GM06990 (cell line): ENCODE data around the gene PTPRM.

Source experiments
- DNase-seq: peaks from one replicate; pipeline ENCODE4 v3.0.0-alpha.2; 2011; ENCODE audit not compliant: insufficient read length; ENCODE audit errors: extremely low read depth
- H3K27me3 ChIP-seq: replicated peaks from 2 replicates; pipeline ENCODE4 v1.6.0; 2011; ENCODE audit warnings: low read length; ENCODE audit not compliant: control insufficient read depth, insufficient read depth
- H3K36me3 ChIP-seq: 2 replicates; pipeline ENCODE4 v1.5.1; 2011; ENCODE audit warnings: low read length; ENCODE audit not compliant: control insufficient read depth, insufficient read depth
- H3K4me3 ChIP-seq: replicated peaks from 2 replicates; pipeline ENCODE4 v1.5.1; 2011; ENCODE audit warnings: low read depth, mild to moderate bottlenecking, control low read depth, low read length
- TF ChIP-seq, protein P1 (sequence below): IDR thresholded peaks from 2 replicates; pipeline ENCODE4 v1.5.1; 2011; ENCODE audit warnings: low read length, control low read depth, mild to moderate bottlenecking, inconsistent platforms; ENCODE audit not compliant: insufficient read depth, poor library complexity, severe bottlenecking

The PTPRM gene

DNA sequence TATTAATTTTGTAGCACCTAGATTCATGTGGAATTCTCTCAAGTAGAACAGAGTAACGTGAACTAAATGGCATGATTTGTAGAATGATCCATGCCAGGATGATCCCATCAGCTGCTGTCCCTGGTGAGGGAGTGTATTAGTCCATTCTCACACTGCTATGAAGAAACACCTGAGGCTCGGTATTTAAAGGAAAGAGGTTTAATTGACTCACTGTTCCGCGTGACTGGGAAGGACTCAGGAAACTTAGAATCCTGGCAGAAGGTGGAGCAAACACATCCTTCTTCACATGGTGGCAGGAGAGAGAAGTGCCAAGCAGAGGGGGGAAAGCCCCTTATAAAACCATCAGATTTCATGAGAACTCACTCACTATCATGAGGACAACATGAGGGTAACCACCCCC, 312.6 kb downstream of the PTPRM start:
- H3K27me3 ChIP-seq: no peaks in the 10 kb centered on the region
- H3K4me3 ChIP-seq: no peak overlapping the region
- no peaks in the 10 kb centered on the region for H3K36me3 ChIP-seq
- no peak for DNase-seq
- TF ChIP-seq, protein P1, sequence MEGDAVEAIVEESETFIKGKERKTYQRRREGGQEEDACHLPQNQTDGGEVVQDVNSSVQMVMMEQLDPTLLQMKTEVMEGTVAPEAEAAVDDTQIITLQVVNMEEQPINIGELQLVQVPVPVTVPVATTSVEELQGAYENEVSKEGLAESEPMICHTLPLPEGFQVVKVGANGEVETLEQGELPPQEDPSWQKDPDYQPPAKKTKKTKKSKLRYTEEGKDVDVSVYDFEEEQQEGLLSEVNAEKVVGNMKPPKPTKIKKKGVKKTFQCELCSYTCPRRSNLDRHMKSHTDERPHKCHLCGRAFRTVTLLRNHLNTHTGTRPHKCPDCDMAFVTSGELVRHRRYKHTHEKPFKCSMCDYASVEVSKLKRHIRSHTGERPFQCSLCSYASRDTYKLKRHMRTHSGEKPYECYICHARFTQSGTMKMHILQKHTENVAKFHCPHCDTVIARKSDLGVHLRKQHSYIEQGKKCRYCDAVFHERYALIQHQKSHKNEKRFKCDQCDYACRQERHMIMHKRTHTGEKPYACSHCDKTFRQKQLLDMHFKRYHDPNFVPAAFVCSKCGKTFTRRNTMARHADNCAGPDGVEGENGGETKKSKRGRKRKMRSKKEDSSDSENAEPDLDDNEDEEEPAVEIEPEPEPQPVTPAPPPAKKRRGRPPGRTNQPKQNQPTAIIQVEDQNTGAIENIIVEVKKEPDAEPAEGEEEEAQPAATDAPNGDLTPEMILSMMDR: no peak

DNA sequence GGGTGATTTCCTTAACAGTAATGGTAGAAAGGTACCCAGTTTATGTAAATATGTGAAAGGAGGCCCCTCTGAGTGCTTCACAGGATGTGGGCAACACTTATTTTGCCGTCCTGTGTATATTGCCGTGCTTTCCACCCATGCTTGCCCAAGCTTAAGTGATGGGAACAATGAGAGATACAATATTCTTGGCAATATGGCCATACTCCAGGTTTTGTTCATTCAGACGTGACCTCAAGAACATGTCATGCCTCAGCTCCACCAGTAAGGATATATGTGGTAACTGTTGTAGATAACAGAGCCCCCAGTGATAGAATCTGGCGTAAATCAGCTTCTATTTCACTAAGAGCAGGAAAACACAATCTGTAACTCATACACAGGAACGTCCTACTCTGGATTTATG, 318.7 kb downstream of the PTPRM start:
- H3K36me3 ChIP-seq: no peaks in the 10 kb centered on the region
- no peak for DNase-seq
- TF ChIP-seq, protein P1: no peak
- H3K27me3 ChIP-seq: no peaks in the 10 kb centered on the region; the same call in 1 of the 2 replicates
- no peak overlapping the region for H3K4me3 ChIP-seq

DNA sequence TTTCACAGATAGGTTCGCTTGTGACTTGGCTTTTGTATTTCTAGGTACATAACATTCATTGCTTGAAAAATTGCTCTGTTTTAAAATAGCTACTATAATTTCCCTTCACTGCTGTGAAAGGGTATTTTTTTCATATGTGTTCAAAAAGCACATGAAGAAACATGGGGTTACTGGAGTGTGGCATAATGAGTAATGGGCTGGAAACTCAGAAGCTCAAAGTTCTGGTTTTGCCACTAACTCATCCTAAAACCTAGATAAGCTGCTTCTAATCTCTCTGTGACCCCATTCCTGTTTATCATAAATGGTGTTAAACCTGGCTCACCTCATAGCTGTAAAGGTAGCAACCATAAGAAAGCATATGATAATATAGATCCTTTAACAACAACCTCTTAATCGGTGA, 319.3 kb downstream of the PTPRM start:
- no peak for DNase-seq
- Histone ChIP-seq H3K27me3 (no peaks in the 10 kb centered on the region; the same call in 1 of the 2 replicates), H3K36me3 (no peaks in the 10 kb centered on the region), H3K4me3 (no peak overlapping the region)
- TF ChIP-seq, protein P1: no peak

DNA sequence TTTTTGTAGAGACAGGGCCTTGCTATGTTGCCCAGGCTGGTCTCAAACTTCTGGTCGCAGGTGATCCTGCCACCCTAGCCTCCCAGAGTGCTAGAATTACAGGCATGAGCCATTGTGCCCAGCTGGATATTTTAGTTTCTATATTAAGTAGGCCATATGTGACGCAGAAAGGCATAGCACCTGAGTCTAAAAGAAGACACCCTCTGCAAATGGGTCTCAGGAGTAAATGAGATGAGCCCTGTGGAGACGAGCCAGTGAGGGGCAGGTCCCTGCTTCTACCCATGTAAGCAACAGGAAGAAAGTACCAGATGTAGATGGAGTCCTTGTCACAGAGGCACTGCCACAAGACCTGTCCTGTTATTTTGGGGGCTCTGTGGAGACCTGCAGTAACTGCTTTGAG, 322.4 kb downstream of the PTPRM start:
- no peak for DNase-seq
- Histone ChIP-seq H3K27me3 (no peaks in the 10 kb centered on the region; the same call in 1 of the 2 replicates), H3K36me3 (no peaks in the 10 kb centered on the region), H3K4me3 (no peak overlapping the region)
- TF ChIP-seq, protein P1: no peak

- no peaks in the 10 kb centered on the region for H3K36me3 ChIP-seq
- no peak for DNase-seq
- no peaks in the 10 kb centered on the region; the same call in 1 of the 2 replicates for H3K27me3 ChIP-seq
- TF ChIP-seq, protein P1: no peak
- no peak overlapping the region for H3K4me3 ChIP-seq
These were observed 323.0 kb downstream of the PTPRM start for GRCh38 chr18:7890075-7890474.

DNA sequence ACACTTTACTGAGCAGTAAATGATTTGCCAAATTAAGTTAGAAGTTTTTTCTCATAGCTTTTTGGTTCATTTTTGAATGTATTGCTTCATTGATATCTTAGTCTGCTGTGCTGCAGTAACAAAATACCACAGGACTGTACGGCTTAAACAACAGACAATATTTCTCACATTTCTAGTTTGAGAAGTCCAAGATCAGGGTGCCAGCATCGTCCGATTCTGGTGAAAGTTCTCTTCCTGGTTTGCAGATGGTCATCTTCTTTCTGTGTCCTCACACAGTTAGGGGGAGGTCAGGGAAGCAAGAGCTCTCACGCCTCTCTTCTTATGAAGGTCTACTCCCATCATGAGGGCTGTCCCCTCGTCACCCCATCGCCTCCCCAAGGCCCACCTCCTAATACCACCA, 325.4 kb downstream of the PTPRM start:
- Histone ChIP-seq H3K27me3 (no peaks in the 10 kb centered on the region), H3K36me3 (no peaks in the 10 kb centered on the region), H3K4me3 (no peak overlapping the region)
- TF ChIP-seq, protein P1: no peak
- no peak for DNase-seq
